Cardiac muscle cell (in vitro differentiated cells and primary cell): ENCODE data around the gene POU2AF1. TPM values are rescaled to one million over a fixed set of nuclear protein-coding genes. Genes with fewer than 3 reads are reported as not detected.

Source experiments
- DNase-seq, 2 donors: peaks; one replicate each; pipeline versions ENCODE4 v3.0.0 to v3.0.0-alpha.2; 2010 to 2017; ENCODE audit warnings: low read depth in 1 of 2, low spot score in 1 of 2
- H3K27ac ChIP-seq: fragments of 200-600 bp; sonication (generic); 2 replicates; pipeline ENCODE4 v1.5.1; 2016
- H3K27me3 ChIP-seq: fragments of 200-600 bp; sonication (generic); 2 replicates; pipeline ENCODE4 v1.6.0; 2016; ENCODE audit warnings: control low read depth
- H3K36me3 ChIP-seq: fragments of 200-600 bp; sonication (generic); 2 replicates; pipeline ENCODE4 v1.5.1; 2016; ENCODE audit warnings: control low read depth
- H3K4me1 ChIP-seq: fragments of 200-600 bp; sonication (generic); 2 replicates; pipeline ENCODE4 v1.8.1; 2017; ENCODE audit warnings: low read depth, mild to moderate bottlenecking, mixed run types
- H3K4me3 ChIP-seq: fragments of 200-600 bp; sonication (generic); 2 replicates; pipeline ENCODE4 v1.5.1; 2016; ENCODE audit warnings: mild to moderate bottlenecking
- H3K9me3 ChIP-seq: fragments of 200-600 bp; sonication (generic); 2 replicates; pipeline ENCODE4 v1.5.1; 2017; ENCODE audit warnings: low read depth, mild to moderate bottlenecking, control low read depth
- CTCF ChIP-seq: IDR thresholded peaks from 2 replicates; pipeline ENCODE4 v1.5.1; 2012; ENCODE audit warnings: low read depth, mild to moderate bottlenecking, low read length
- polyA plus RNA-seq: library from polyadenylated mRNA; unstranded; fragments of >200 nt; fragmentation: Nextera tagmentation; extraction: Ambion mirVana; gene quantifications from 2 replicates; pipeline ENCODE4 v1.2.1, GENCODE V29; 2016
- total RNA-seq: library from RNA; depleted of rRNA; stranded (reverse); fragments of >200 nt; gene quantifications from 2 replicates; pipeline ENCODE4 v1.2.3, GENCODE V29; 2016

Gene POU2AF1
- total and polyA plus RNA-seq, 2 experiments from 2014 or later = not detected

- Histone ChIP-seq H3K27ac (no peak overlapping the region), H3K4me3 (no peak overlapping the region)
- DNase-seq = no peak
Measured at GRCh38 chr11:111358038-111359001, 20.8 kb downstream of the POU2AF1 start.

GRCh38 chr11:111357150-111358037 lies 21.7 kb downstream of the POU2AF1 start:
- no peak overlapping the region for H3K4me3 ChIP-seq
- H3K27ac ChIP-seq = no peak overlapping the region
- H3K9me3 ChIP-seq = no peaks in the 10 kb centered on the region
- H3K36me3 ChIP-seq = no peaks in the 10 kb centered on the region
- H3K27me3 ChIP-seq = no peaks in the 10 kb centered on the region
- H3K4me1 ChIP-seq = no peaks in the 10 kb centered on the region
- no peak for DNase-seq
- no peak for TF ChIP-seq CTCF

More at GRCh38 chr11:111358038-111359001, 20.8 kb downstream of the POU2AF1 start:
- no peaks in the 10 kb centered on the region for H3K9me3 ChIP-seq
- TF ChIP-seq CTCF = no peak
- H3K27me3 ChIP-seq = no peaks in the 10 kb centered on the region
- no peaks in the 10 kb centered on the region for H3K4me1 ChIP-seq
- no peaks in the 10 kb centered on the region for H3K36me3 ChIP-seq

GRCh38 chr11:111356660-111357048 lies 22.4 kb downstream of the POU2AF1 start:
- no peaks in the 10 kb centered on the region for H3K36me3 ChIP-seq
- no peaks in the 10 kb centered on the region for H3K4me1 ChIP-seq
- no peaks in the 10 kb centered on the region for H3K9me3 ChIP-seq
- no peak for TF ChIP-seq CTCF
- no peak overlapping the region for H3K4me3 ChIP-seq
- no peak overlapping the region for H3K27ac ChIP-seq
- DNase-seq = no peak
- H3K27me3 ChIP-seq = no peaks in the 10 kb centered on the region

GRCh38 chr11:111355956-111356659 lies 23.0 kb downstream of the POU2AF1 start:
- Histone ChIP-seq H3K36me3 (no peaks in the 10 kb centered on the region), H3K4me3 (no peak overlapping the region), H3K27ac (no peak overlapping the region), H3K4me1 (no peaks in the 10 kb centered on the region), H3K9me3 (no peaks in the 10 kb centered on the region), H3K27me3 (no peaks in the 10 kb centered on the region)
- DNase-seq = no peak
- no peak for TF ChIP-seq CTCF

GRCh38 chr11:111355101-111355500 lies 24.0 kb downstream of the POU2AF1 start:
- Histone ChIP-seq H3K4me3 (no peak overlapping the region), H3K36me3 (no peaks in the 10 kb centered on the region), H3K9me3 (no peaks in the 10 kb centered on the region), H3K27me3 (no peaks in the 10 kb centered on the region), H3K4me1 (no peaks in the 10 kb centered on the region), H3K27ac (no peak overlapping the region)
- DNase-seq = no peak
- TF ChIP-seq CTCF = no peak
